Mesothelial cell of epicardium (in vitro differentiated cells): ENCODE data around the gene CHST3. TPM values are rescaled to one million over a fixed set of nuclear protein-coding genes. Genes with fewer than 3 reads are reported as not detected.

Source experiments
- DNase-seq, 2 experiments: peaks; one replicate each; pipeline ENCODE4 v3.0.0; 2021; ENCODE audit warnings: low spot score in 2 of 2; ENCODE audit not compliant: unreplicated experiment in 2 of 2
- H3K27ac Mint-ChIP-seq: 2 replicates; pipeline ENCODE4 v1.8.0; 2021; ENCODE audit warnings: mixed read lengths
- H3K27me3 Mint-ChIP-seq: 2 replicates; pipeline ENCODE4 v1.8.0; 2021; ENCODE audit warnings: low read depth, mixed read lengths
- H3K36me3 Mint-ChIP-seq: 2 replicates; pipeline ENCODE4 v1.8.0; 2021; ENCODE audit warnings: mixed read lengths
- H3K4me1 Mint-ChIP-seq: 2 replicates; pipeline ENCODE4 v1.8.0; 2021; ENCODE audit warnings: mixed read lengths
- H3K4me3 Mint-ChIP-seq: 2 replicates; pipeline ENCODE4 v1.8.0; 2021; ENCODE audit warnings: mild to moderate bottlenecking, moderate library complexity, mixed read lengths
- H3K9me3 Mint-ChIP-seq: 2 replicates; pipeline ENCODE4 v1.8.0; 2021; ENCODE audit warnings: mixed read lengths
- CTCF ChIP-seq: fragments of 200-600 bp; sonication (generic); IDR thresholded peaks from one replicate; pipeline ENCODE4 v1.5.0; 2021; ENCODE audit warnings: antibody characterized with exemption; ENCODE audit not compliant: unreplicated experiment
- total RNA-seq: library from RNA; stranded (reverse); gene quantifications from 3 replicates; pipeline ENCODE4 v1.2.1, GENCODE V29; 2021

Gene CHST3
- total RNA-seq, 1 donor from 2014 or later, result 27.6 TPM

GRCh38 chr10:72009425-72010081 is 45.4 kb downstream of the CHST3 start:
- Mint-ChIP-seq H3K4me3 (no peak overlapping the region), H3K27me3 (no peaks in the 10 kb centered on the region), H3K9me3 (no peaks in the 10 kb centered on the region), H3K36me3 (peaks cover 18% of the 10 kb centered on the region), H3K4me1 (peaks cover 38% of the 10 kb centered on the region), H3K27ac (peak overlapping the region; percentile 98)
- DNase-seq, result peak; percentile 46 to 74
- TF ChIP-seq CTCF, result no peak

- Mint-ChIP-seq H3K4me1 (peaks cover 42% of the 10 kb centered on the region), H3K9me3 (no peaks in the 10 kb centered on the region), H3K27me3 (no peaks in the 10 kb centered on the region), H3K27ac (peak overlapping the region; percentile 98), H3K4me3 (no peak overlapping the region), H3K36me3 (peaks cover 18% of the 10 kb centered on the region)
- no peak for DNase-seq
- TF ChIP-seq CTCF, result no peak
Measured at GRCh38 chr10:72010234-72010973, 46.2 kb downstream of the CHST3 start.

- Mint-ChIP-seq H3K27ac (peak overlapping the region; percentile 98), H3K27me3 (no peaks in the 10 kb centered on the region), H3K36me3 (peaks cover 18% of the 10 kb centered on the region), H3K4me1 (peaks cover 42% of the 10 kb centered on the region), H3K9me3 (no peaks in the 10 kb centered on the region), H3K4me3 (no peak overlapping the region)
- TF ChIP-seq CTCF, result no peak
- DNase-seq, result no peak
Measured at GRCh38 chr10:72011016-72011415, 46.8 kb downstream of the CHST3 start.

GRCh38 chr10:72011468-72011867 is 47.3 kb downstream of the CHST3 start:
- no peaks in the 10 kb centered on the region for H3K27me3 Mint-ChIP-seq
- H3K4me1 Mint-ChIP-seq, result peaks cover 42% of the 10 kb centered on the region
- peak overlapping the region; percentile 98 for H3K27ac Mint-ChIP-seq
- H3K9me3 Mint-ChIP-seq, result no peaks in the 10 kb centered on the region
- TF ChIP-seq CTCF, result no peak
- peaks cover 18% of the 10 kb centered on the region for H3K36me3 Mint-ChIP-seq
- H3K4me3 Mint-ChIP-seq, result no peak overlapping the region
- DNase-seq, result no peak

- Mint-ChIP-seq H3K4me1 (peaks cover 42% of the 10 kb centered on the region), H3K27me3 (no peaks in the 10 kb centered on the region), H3K9me3 (no peaks in the 10 kb centered on the region), H3K36me3 (peaks cover 12% of the 10 kb centered on the region), H3K4me3 (no peak overlapping the region), H3K27ac (no peak overlapping the region)
- no peak for DNase-seq
- no peak for TF ChIP-seq CTCF
Measured at GRCh38 chr10:72011976-72012512, 47.8 kb downstream of the CHST3 start.
